Immature natural killer cell (primary cell): ENCODE measurements around the gene GAL. TPM values are rescaled to one million over a fixed set of nuclear protein-coding genes. Genes with fewer than 3 reads are reported as not detected.

Experiments
- DNase-seq, 3 donors: peaks; one replicate each; pipeline ENCODE4 v3.0.0; 2022; ENCODE audit warnings: mixed read lengths in 1 of 3
- H3K27ac Mint-ChIP-seq, 6 donors: one replicate each; pipeline ENCODE4 v1.8.0; 2020; ENCODE audit warnings: mixed read lengths in 6 of 6, mild to moderate bottlenecking in 5 of 6, inconsistent platforms in 4 of 6, moderate library complexity in 3 of 6
- H3K27me3 Mint-ChIP-seq, 3 donors: one replicate each; pipeline ENCODE4 v1.8.0; 2020 to 2021; ENCODE audit warnings: low read depth in 3 of 3, mild to moderate bottlenecking in 3 of 3, mixed read lengths in 3 of 3, moderate library complexity in 3 of 3, inconsistent platforms in 1 of 3
- H3K36me3 Mint-ChIP-seq, 3 donors: one replicate each; pipeline ENCODE4 v1.8.0; 2020; ENCODE audit warnings: mixed read lengths in 3 of 3, inconsistent platforms in 2 of 3, mild to moderate bottlenecking in 2 of 3
- H3K4me1 Mint-ChIP-seq, 2 donors: one replicate each; pipeline ENCODE4 v1.8.0; 2020; ENCODE audit warnings: inconsistent platforms in 2 of 2, mild to moderate bottlenecking in 2 of 2, mixed read lengths in 2 of 2, moderate library complexity in 1 of 2
- H3K4me3 Mint-ChIP-seq, 5 donors: one replicate each; pipeline ENCODE4 v1.8.0; 2020; ENCODE audit warnings: mild to moderate bottlenecking in 5 of 5, mixed read lengths in 5 of 5, inconsistent platforms in 3 of 5, moderate library complexity in 3 of 5
- H3K9me3 Mint-ChIP-seq, 6 donors: one replicate each; pipeline ENCODE4 v1.8.0; 2020; ENCODE audit warnings: mild to moderate bottlenecking in 6 of 6, mixed read lengths in 6 of 6, inconsistent platforms in 4 of 6, moderate library complexity in 3 of 6
- polyA plus RNA-seq, 3 donors: library from polyadenylated mRNA; unstranded; fragments of 300-500 nt; fragmentation: Illumina TruSeq; gene quantifications; one replicate each; pipeline ENCODE4 v1.2.3, GENCODE V29; 2021

The GAL gene
- polyA plus RNA-seq, 3 donors from 2014 or later = not detected

GRCh38 chr11:68692871-68693483 lies 8.6 kb downstream of the GAL start:
- no peak overlapping the region for H3K4me3 Mint-ChIP-seq
- DNase-seq = no peak
- peaks cover 12 to 15% of the 10 kb centered on the region in 2 donors for H3K4me1 Mint-ChIP-seq
- H3K27me3 Mint-ChIP-seq = peaks cover 4 to 11% (median 10%) of the 10 kb centered on the region in 3 donors
- no peak overlapping the region for H3K27ac Mint-ChIP-seq
- H3K36me3 Mint-ChIP-seq = peaks cover 0 to 4% (median 0%) of the 10 kb centered on the region in 3 donors
- peaks cover 0 to 17% (median 5%) of the 10 kb centered on the region in 6 donors for H3K9me3 Mint-ChIP-seq

- H3K27ac Mint-ChIP-seq = no peak overlapping the region
- peaks cover 0 to 17% (median 5%) of the 10 kb centered on the region in 6 donors for H3K9me3 Mint-ChIP-seq
- DNase-seq = no peak
- peaks cover 4 to 11% (median 10%) of the 10 kb centered on the region in 3 donors for H3K27me3 Mint-ChIP-seq
- H3K36me3 Mint-ChIP-seq = peaks cover 0 to 4% (median 0%) of the 10 kb centered on the region in 3 donors
- H3K4me1 Mint-ChIP-seq = peaks cover 12 to 15% of the 10 kb centered on the region in 2 donors
- H3K4me3 Mint-ChIP-seq = no peak overlapping the region
Measured at GRCh38 chr11:68693484-68693882, 9.1 kb downstream of the GAL start.

DNA sequence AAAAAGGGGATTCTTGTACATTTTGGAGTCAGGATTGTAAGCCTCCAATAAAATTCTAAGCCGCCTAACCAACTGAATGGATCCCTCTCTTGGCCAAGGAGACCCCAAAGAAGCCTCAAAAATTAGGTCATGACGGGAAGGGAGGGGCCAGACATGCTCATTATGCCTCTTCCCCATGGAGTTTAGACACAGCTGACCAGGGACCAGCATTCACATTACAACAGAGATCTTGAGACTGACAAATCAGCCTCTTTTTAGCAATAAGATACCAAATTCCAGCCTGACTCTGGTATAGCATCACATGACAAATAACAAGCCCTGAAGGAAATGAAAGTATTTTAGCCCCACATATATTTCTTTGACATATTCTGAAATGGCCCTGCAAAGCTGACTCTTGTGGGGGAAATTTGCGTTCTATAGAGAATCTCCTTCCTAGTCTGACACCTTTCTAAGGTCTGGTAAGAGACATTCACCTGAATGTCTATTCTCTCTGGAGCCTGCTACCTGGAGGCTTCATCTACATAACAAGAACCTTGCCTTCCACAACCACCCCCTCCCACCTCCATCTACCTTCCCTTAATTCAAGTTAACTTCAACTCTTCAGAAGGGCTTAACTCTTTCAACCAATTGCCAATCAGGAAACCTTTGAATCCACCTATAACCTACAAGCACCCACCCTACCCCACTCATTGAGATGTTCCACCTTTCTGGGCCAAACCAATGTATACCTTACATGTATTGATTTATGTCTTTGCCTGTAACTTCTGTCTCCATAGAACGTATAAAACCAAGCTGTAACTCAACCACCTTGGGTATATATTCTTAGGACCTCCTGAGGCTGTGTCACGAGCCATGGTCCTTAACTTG lies 10.3 kb downstream of the GAL start:
- Mint-ChIP-seq H3K4me3 (no peak overlapping the region), H3K27me3 (peaks cover 4 to 9% (median 8%) of the 10 kb centered on the region in 3 donors), H3K4me1 (peaks cover 12 to 15% of the 10 kb centered on the region in 2 donors), H3K36me3 (peaks cover 0 to 4% (median 0%) of the 10 kb centered on the region in 3 donors), H3K27ac (no peak overlapping the region), H3K9me3 (peaks cover 0 to 17% (median 5%) of the 10 kb centered on the region in 6 donors)
- DNase-seq = no peak

GRCh38 chr11:68695531-68695930 lies 11.2 kb downstream of the GAL start:
- Mint-ChIP-seq H3K27me3 (peaks cover 4 to 9% (median 7%) of the 10 kb centered on the region in 3 donors), H3K4me3 (no peak overlapping the region), H3K36me3 (peaks cover 0 to 4% (median 0%) of the 10 kb centered on the region in 3 donors), H3K4me1 (peaks cover 7 to 9% of the 10 kb centered on the region in 2 donors), H3K9me3 (peaks cover 0 to 17% (median 5%) of the 10 kb centered on the region in 6 donors), H3K27ac (no peak overlapping the region)
- DNase-seq = no peak

GRCh38 chr11:68698993-68699392 lies 14.6 kb downstream of the GAL start:
- H3K4me1 Mint-ChIP-seq = no peaks in the 10 kb centered on the region
- H3K27me3 Mint-ChIP-seq = peaks cover 4 to 12% (median 6%) of the 10 kb centered on the region in 3 donors
- no peak for DNase-seq
- H3K36me3 Mint-ChIP-seq = peaks cover 0 to 4% (median 0%) of the 10 kb centered on the region in 3 donors
- no peak overlapping the region for H3K4me3 Mint-ChIP-seq
- H3K9me3 Mint-ChIP-seq = peaks cover 0 to 17% (median 5%) of the 10 kb centered on the region in 6 donors
- no peak overlapping the region for H3K27ac Mint-ChIP-seq

DNA sequence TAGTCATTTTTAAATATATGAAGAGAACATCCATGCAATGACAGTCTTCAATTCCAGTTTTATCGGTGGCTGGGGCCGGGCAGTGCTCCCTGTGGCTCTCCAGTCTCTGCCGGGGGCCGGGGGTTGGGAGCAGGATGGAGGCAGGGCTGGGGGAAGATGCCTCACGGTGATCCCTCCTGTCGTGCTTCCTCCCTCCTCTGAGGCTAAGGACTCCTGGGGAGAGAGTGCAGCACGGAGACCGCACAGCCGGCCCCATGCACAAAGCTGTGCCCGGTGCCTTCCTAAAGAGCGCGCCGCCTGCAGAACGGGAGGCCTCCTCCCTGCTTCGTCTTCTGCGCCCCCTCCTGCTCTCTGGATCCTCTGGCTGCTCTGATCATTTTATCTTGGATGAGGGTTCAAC lies 20.5 kb downstream of the GAL start:
- H3K27me3 Mint-ChIP-seq = peaks cover 0 to 7% (median 3%) of the 10 kb centered on the region in 3 donors
- H3K4me1 Mint-ChIP-seq = no peaks in the 10 kb centered on the region
- H3K27ac Mint-ChIP-seq = no peak overlapping the region
- H3K36me3 Mint-ChIP-seq = no peaks in the 10 kb centered on the region
- no peaks in the 10 kb centered on the region for H3K9me3 Mint-ChIP-seq
- no peak for DNase-seq
- no peak overlapping the region for H3K4me3 Mint-ChIP-seq

- Mint-ChIP-seq H3K9me3 (no peaks in the 10 kb centered on the region), H3K36me3 (no peaks in the 10 kb centered on the region), H3K27me3 (peaks cover 0 to 6% (median 6%) of the 10 kb centered on the region in 3 donors), H3K4me1 (no peaks in the 10 kb centered on the region), H3K4me3 (no peak overlapping the region), H3K27ac (no peak overlapping the region)
- DNase-seq = no peak
Measured at GRCh38 chr11:68707527-68707926, 23.2 kb downstream of the GAL start.

GRCh38 chr11:68709062-68709461 lies 24.7 kb downstream of the GAL start:
- Mint-ChIP-seq H3K27me3 (peaks cover 0 to 4% (median 4%) of the 10 kb centered on the region in 3 donors), H3K4me3 (no peak overlapping the region), H3K36me3 (no peaks in the 10 kb centered on the region), H3K4me1 (no peaks in the 10 kb centered on the region), H3K27ac (no peak overlapping the region), H3K9me3 (no peaks in the 10 kb centered on the region)
- no peak for DNase-seq

DNA sequence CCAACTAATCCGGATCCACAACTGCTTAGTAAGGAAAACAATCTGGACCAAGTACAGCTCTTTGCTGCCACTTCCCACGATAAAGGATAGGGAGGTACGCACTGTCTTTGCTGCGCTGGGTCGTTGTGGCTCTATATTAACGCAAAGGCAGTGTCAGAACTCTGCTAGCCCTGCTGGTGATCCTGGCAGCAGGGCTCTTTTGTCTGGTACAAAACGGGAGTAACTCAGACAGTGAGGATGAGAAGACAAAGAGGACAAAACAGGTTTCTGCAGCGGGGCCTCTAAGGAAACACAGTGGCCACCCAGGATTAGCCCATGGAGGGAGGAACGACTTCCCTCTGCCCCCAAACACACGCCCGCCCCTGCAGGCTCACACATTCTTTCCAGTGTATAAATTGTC lies 26.1 kb downstream of the GAL start:
- H3K9me3 Mint-ChIP-seq = no peaks in the 10 kb centered on the region
- no peaks in the 10 kb centered on the region for H3K36me3 Mint-ChIP-seq
- H3K27ac Mint-ChIP-seq = no peak overlapping the region
- DNase-seq = no peak
- no peak overlapping the region for H3K4me3 Mint-ChIP-seq
- H3K4me1 Mint-ChIP-seq = no peaks in the 10 kb centered on the region
- H3K27me3 Mint-ChIP-seq = peaks cover 2 to 5% (median 4%) of the 10 kb centered on the region in 3 donors

GRCh38 chr11:68711114-68711513 lies 26.8 kb downstream of the GAL start:
- Mint-ChIP-seq H3K9me3 (no peaks in the 10 kb centered on the region), H3K27me3 (peaks cover 2 to 5% (median 4%) of the 10 kb centered on the region in 3 donors), H3K27ac (no peak overlapping the region), H3K4me1 (no peaks in the 10 kb centered on the region), H3K36me3 (no peaks in the 10 kb centered on the region), H3K4me3 (no peak overlapping the region)
- no peak for DNase-seq

DNA sequence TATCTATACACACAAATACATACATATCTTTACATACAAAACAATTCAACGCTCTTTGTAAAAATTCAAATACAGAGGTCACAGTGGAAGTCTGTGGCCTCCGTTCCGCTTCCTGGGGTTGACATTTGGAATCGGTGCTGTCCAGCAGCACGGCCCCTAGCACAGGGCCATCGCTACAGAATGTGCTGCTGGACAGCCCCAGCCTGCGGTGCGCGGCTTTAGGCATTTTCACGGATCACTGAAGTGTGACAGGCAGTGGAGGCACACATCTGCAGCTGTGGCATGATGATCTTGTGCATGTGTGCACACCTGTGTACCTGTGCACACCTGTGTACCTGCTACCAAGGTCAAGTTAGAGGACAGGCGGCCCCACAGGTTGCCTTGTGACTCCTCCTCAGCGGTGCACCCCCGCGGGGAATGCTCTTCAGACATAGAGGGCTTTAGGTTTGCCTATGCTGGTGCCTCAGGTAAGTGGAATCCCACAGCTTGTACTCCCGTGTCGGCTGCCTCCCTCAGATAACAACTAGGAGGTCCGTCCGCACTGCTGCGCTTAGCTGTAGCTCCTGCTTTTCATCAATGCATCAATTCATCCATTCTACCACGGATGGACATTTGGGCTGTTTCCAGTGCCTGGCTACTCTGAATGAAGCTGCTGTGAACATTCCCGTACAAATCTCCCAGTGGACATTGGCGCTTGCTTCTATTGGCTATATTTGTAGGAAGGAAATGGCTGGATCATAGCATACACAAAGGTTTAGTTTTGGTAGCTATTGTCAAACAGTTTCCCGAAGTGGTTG lies 29.9 kb downstream of the GAL start:
- H3K9me3 Mint-ChIP-seq = peaks cover 0 to 2% (median 0%) of the 10 kb centered on the region in 6 donors
- H3K4me3 Mint-ChIP-seq = no peak overlapping the region
- peaks cover 3 to 4% (median 4%) of the 10 kb centered on the region in 3 donors for H3K27me3 Mint-ChIP-seq
- no peak overlapping the region for H3K27ac Mint-ChIP-seq
- no peak for DNase-seq
- H3K36me3 Mint-ChIP-seq = peaks cover 0 to 2% (median 0%) of the 10 kb centered on the region in 3 donors
- H3K4me1 Mint-ChIP-seq = no peaks in the 10 kb centered on the region

- Mint-ChIP-seq H3K4me1 (no peaks in the 10 kb centered on the region), H3K27ac (no peak overlapping the region), H3K9me3 (peaks cover 0 to 13% (median 3%) of the 10 kb centered on the region in 6 donors), H3K4me3 (no peak overlapping the region), H3K36me3 (peaks cover 0 to 7% (median 0%) of the 10 kb centered on the region in 3 donors), H3K27me3 (peaks cover 4 to 6% (median 4%) of the 10 kb centered on the region in 3 donors)
- DNase-seq = no peak
Measured at GRCh38 chr11:68715456-68716122, 31.2 kb downstream of the GAL start.

- Mint-ChIP-seq H3K4me3 (no peak overlapping the region), H3K36me3 (peaks cover 0 to 7% (median 0%) of the 10 kb centered on the region in 3 donors), H3K27me3 (peaks cover 2 to 9% (median 6%) of the 10 kb centered on the region in 3 donors), H3K9me3 (peaks cover 0 to 13% (median 3%) of the 10 kb centered on the region in 6 donors), H3K27ac (no peak overlapping the region), H3K4me1 (no peaks in the 10 kb centered on the region)
- DNase-seq = no peak
Measured at GRCh38 chr11:68721075-68721474, 36.7 kb downstream of the GAL start.
